HG03196 (cell line): ENCODE measurements around the gene MYO5C.

Experiments
- ATAC-seq: cut with Tn5 transposase; IDR thresholded peaks from one replicate; pipeline ENCODE4 v1.9.1; 2021; ENCODE audit not compliant: unreplicated experiment

MYO5C gene, protein sequence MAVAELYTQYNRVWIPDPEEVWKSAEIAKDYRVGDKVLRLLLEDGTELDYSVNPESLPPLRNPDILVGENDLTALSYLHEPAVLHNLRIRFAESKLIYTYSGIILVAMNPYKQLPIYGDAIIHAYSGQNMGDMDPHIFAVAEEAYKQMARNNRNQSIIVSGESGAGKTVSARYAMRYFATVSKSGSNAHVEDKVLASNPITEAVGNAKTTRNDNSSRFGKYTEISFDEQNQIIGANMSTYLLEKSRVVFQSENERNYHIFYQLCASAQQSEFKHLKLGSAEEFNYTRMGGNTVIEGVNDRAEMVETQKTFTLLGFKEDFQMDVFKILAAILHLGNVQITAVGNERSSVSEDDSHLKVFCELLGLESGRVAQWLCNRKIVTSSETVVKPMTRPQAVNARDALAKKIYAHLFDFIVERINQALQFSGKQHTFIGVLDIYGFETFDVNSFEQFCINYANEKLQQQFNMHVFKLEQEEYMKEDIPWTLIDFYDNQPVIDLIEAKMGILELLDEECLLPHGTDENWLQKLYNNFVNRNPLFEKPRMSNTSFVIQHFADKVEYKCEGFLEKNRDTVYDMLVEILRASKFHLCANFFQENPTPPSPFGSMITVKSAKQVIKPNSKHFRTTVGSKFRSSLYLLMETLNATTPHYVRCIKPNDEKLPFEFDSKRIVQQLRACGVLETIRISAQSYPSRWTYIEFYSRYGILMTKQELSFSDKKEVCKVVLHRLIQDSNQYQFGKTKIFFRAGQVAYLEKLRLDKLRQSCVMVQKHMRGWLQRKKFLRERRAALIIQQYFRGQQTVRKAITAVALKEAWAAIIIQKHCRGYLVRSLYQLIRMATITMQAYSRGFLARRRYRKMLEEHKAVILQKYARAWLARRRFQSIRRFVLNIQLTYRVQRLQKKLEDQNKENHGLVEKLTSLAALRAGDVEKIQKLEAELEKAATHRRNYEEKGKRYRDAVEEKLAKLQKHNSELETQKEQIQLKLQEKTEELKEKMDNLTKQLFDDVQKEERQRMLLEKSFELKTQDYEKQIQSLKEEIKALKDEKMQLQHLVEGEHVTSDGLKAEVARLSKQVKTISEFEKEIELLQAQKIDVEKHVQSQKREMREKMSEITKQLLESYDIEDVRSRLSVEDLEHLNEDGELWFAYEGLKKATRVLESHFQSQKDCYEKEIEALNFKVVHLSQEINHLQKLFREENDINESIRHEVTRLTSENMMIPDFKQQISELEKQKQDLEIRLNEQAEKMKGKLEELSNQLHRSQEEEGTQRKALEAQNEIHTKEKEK (N-terminal part only)

DNA sequence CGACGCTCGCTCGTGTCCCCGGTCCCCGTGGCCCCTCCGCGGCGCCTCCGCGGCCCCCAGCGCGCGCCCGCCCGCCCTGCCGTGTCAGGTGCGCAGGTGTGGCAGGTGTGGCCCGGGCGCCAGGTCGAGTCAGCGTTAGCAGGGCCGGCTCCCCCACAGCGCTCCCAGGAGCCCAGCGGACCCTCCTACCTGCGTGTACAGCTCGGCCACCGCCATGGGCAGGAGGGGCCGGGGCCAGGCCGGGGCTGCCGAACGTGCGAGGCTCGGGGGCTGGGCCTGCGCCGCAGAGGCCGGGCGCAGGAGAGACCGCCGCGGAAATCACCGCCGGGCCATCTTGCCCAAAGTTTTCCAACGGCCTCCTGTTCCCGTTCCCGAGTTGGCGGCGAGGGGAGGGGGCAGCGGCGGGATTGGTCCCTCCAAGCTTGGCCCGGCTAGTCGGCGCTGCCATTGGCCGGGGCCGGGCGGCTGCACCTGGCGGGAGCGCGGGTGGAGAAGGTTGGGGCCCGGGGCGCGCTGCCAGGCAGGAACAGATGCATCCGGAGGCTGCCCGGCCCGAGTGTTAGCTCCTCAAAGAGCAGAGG, at the start of gene MYO5C:
Gene MYO5C (minus strand): TSS at position 384 of the 581 bp plus-strand sequence. CDS start 168 bp downstream, at position 216.
- ATAC-seq = no peak

DNA sequence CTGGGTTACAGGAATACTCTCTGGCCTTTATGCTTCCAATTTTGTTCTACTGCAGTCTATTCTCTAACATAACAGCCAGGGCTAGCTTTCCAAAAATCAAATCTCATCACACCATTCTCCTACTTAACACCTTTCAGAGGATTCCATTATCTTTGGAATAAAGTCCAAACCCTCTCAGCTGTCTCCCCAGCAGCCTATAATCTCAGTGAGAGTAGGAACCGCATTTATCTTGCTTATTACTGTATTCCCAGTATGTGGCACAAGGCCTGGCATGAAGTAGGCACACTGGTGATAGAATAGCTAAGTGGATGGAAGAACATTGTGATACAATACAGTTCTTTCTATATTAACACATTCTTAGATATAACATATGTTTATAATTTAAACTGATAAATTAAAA, 49.0 kb upstream of the MYO5C start:
- ATAC-seq = no peak

DNA sequence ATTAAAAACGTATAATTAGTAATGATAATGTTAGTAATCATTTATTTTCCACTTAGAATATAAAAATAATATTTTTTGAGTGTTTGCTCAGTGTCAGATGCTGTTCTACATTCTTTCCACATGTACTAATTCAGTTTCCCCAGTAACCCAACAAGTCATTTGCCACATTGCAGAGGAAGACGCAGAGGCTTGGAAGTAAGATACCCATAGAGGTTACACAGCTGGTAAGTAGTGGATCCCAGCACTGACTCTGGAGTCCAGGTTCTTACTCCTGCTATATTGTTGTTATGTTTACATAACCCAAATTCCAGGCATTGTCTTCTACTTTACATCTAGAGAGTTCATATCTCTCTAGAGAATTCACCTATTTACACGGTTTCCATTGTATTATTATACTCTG, 48.2 kb upstream of the MYO5C start:
- ATAC-seq = no peak

DNA sequence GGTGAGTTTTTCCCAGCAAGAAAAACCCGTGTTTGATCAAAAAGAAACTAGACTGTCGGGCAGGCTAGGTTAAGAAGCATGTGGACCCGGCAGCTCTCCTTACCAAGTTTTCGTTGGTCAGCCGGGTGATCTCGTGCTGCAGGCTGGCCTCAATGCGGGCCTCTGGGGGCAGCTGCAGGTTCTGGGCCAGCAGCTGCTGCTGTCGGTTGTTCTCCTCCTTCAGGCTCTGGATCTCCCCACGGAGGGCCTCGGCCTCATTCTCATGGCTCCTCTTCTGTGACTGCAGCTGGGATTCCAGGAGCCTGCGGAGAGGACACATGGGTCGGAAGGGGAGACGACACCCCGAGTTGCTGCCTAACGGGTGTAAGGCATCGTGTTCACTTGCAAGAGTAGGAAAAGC, 44.5 kb upstream of the MYO5C start:
- ATAC-seq = no peak

DNA sequence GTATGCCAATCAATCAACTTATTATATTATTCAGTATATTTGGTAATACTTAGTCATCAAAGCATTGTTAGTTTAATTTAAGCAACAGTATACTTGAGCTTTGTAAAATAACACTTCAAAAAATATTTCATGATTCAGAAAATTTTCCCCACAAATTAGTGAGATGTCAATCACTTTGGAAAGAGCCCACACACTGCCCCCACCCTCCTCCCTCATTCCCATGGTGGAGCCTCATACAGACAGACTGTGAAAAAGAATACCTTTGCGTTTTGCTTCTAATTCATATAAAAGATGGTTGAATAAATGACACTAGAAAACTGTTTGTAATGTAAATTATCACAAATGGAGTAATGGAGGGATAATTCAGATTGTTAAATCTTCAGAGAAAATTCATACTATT, 43.3 kb upstream of the MYO5C start:
- no peak for ATAC-seq

- no peak for ATAC-seq
These were observed 42.5 kb upstream of the MYO5C start for GRCh38 chr15:52338058-52338457.

GRCh38 chr15:52337198-52337853, 41.7 kb upstream of the MYO5C start:
- no peak for ATAC-seq

- ATAC-seq = no peak
These were observed 40.9 kb upstream of the MYO5C start for GRCh38 chr15:52336529-52336928.

GRCh38 chr15:52334491-52335160, 39.0 kb upstream of the MYO5C start:
- no peak for ATAC-seq

GRCh38 chr15:52331490-52332240, 36.1 kb upstream of the MYO5C start:
- peak; percentile 90 for ATAC-seq

- no peak for ATAC-seq
These were observed 34.4 kb upstream of the MYO5C start for GRCh38 chr15:52329987-52330386.

DNA sequence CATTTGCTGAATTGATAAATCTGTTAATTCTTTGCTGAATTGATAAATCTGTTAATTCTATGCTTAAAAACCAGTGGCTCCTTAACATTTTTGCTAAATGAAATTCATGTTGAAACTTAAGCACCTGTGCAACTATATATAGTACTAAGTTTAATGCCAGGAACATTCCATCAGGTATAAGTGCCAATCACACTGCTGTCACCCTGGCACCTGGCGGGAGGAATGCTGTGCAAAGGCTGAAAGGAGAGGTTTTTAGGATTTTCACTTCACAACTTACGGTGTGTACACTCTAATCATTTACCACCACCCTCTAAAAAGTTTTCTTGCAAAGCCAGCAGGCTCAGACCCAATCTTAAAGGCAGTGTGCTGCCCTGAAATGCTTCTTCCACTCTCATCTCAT, 33.5 kb upstream of the MYO5C start:
- ATAC-seq = no peak

DNA sequence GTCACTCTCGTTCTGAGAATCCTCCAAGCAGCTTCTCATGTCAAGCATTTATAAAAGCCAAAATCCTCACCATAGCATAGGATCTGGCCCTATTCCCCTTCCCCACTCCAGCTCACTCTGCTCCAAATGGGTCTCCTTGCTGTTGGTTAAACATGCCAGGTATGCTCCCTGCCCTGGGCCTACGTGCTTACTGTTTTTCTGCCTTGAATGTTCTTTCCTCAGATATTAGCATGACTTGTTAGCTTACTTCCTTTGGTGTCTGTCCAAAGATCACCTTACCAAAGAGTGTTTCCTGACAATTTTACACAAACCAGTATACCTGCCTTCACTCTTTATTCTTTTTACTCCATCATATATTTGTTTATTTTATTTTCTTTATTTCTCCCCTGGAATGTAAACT, 33.1 kb upstream of the MYO5C start:
- ATAC-seq = no peak

DNA sequence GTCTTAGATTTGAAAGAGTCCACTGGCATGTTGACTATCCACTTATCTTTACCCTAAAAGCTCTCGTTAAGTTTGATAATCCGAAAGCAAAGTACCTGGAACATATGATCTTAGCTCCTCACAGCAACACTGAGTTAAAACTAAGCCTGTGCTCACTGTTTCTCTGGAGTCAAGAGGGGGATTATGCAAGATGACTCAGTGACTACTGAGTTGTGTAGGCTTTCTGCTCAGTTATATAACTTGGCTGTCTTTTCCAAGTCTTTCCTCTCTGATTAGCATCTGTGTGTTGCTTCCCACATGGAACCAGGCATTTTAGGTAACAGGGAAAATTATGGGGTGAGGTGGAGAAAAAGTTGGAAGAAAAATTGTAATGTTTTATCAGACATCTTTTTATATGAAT, 31.2 kb upstream of the MYO5C start:
- no peak for ATAC-seq

DNA sequence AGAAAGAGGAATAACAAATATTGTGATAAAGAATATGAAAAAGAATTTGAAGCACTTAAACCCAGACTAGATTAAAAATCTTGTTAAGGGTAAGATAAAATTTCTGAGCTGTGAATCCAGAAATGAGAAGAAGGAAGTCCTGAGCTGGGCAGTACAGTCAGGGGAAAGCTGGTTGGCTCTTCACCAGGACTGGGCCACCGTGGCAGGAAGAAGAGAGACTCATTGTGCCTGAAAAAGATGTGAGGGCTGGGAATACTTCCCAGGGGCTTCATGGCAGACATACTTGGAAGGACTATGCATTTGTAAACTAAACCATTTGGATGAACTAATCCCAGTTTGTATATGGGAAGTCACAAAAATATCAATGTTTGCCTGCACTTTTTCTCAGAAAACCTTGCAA, 28.5 kb upstream of the MYO5C start:
- ATAC-seq = no peak

DNA sequence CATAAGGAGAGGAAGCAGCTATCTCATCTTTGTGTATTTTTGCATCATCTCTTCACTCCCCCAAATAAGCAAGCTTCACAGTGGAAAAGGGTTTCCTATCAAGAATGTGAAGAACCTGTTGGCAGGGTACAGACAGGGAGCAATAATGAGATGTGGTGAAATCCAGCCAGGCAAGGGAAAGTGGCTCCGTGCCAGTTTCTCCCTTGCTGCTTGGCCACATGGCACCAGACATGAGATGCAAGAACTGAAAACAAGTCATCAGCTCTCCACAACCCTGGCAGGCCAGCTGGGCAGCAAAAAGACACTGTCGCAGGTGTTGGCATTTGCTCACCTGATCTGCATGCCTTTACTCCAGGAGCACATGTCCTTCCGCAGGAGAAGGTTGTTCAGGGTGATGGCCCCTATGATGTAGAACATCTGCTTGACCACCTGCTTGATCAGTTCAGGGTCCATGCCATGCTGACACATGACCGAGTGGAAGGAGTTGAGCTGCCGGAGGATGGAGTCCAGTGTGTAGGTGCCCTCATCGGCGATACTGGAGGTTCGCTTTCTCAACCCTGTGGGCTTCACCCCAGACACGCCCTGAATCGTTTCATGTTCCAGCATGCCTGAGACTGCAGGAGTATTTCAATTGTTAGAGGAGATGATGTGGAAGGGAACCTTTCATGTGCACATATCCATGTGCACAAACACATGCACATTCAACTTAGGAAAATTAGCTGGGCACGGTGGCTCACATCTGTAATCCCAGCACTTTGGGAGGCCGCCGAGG, 23.3 kb upstream of the MYO5C start:
- no peak for ATAC-seq

DNA sequence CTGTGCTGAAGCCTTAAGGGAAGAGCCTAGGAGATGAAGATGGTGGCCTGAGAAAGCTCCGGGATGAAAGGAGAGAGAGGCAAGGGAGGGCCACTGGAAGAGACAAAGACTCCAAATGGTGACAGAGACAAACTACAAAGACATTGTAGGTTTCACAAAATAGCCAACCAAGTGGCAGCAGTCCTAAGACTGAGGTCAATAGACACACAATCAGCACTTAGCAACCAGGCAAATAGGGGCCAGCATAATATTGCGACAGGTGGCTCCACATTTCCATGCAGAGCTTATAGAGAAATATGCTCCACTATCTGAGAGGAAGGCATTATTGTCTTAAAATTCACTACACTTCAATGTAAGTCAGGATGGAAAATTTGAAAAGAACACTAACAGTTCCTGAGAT, 22.1 kb upstream of the MYO5C start:
- no peak for ATAC-seq

DNA sequence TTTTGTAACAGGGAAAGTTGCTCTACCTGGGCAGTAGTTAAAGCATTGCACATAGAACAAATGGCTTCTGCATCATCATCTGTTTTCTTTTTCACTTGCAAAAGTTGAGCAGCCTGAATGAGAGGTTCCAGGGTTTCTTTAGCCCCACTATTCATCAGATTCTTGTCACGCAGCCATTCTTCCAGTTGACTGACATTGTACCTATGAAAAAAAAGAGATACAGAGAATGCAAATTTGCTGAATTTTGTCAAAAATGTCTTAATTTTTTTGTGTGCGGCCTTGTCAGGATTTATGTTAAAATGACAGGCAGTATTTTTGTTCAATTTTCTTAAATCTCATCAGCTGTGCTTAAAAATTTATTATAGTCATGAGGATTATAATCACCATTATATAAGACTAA, 21.4 kb upstream of the MYO5C start:
- ATAC-seq = no peak
